HG03060 (cell line): Measurements from ENCODE around the gene SATB2.

Source experiments
- ATAC-seq: cut with Tn5 transposase; IDR thresholded peaks from one replicate; pipeline ENCODE4 v1.9.1; 2021; ENCODE audit warnings: low read depth, moderate number of reproducible peaks; ENCODE audit not compliant: unreplicated experiment

Gene SATB2

GRCh38 chr2:199278099-199278498 is 179.6 kb downstream of the SATB2 start:
- no peak for ATAC-seq

GRCh38 chr2:199273042-199273511 is 184.7 kb downstream of the SATB2 start:
- no peak for ATAC-seq

- no peak for ATAC-seq
Observed at GRCh38 chr2:199261936-199262335, 195.8 kb downstream of the SATB2 start.

GRCh38 chr2:199261239-199261638 is 196.5 kb downstream of the SATB2 start:
- ATAC-seq: no peak

- ATAC-seq: no peak
Observed at GRCh38 chr2:199259671-199260070, 198.1 kb downstream of the SATB2 start.

GRCh38 chr2:199258291-199258690 is 199.4 kb downstream of the SATB2 start:
- no peak for ATAC-seq

- ATAC-seq: no peak
Observed at GRCh38 chr2:199257261-199258224, 200.2 kb downstream of the SATB2 start.

GRCh38 chr2:199230091-199230490 is 227.6 kb downstream of the SATB2 start:
- ATAC-seq: no peak

- peak; percentile 98 for ATAC-seq
Observed at GRCh38 chr2:199228887-199229819, 228.6 kb downstream of the SATB2 start.

GRCh38 chr2:199223791-199224190 is 233.9 kb downstream of the SATB2 start:
- ATAC-seq: no peak

- ATAC-seq: no peak
Observed at GRCh38 chr2:199220920-199221319, 236.8 kb downstream of the SATB2 start.

GRCh38 chr2:199219551-199219950 is 238.2 kb downstream of the SATB2 start:
- no peak for ATAC-seq
